Endodermal cell (in vitro differentiated cells): ENCODE measurements around the gene TEX22. TPM values are rescaled to one million over a fixed set of nuclear protein-coding genes. Genes with fewer than 3 reads are reported as not detected.

Source experiments
- DNase-seq: peaks from one replicate; pipeline ENCODE4 v3.0.0-alpha.2; 2017
- H3K27ac ChIP-seq: 2 replicates; pipeline ENCODE4 v1.5.1; 2013; ENCODE audit warnings: mild to moderate bottlenecking, low read depth, low read length, moderate library complexity
- H3K27me3 ChIP-seq: 2 replicates; pipeline ENCODE4 v1.6.1; 2013; ENCODE audit warnings: mild to moderate bottlenecking, low read length, moderate library complexity; ENCODE audit not compliant: insufficient read depth, control insufficient read depth, poor library complexity, severe bottlenecking
- H3K36me3 ChIP-seq: 2 replicates; pipeline ENCODE4 v1.7.0; 2013; ENCODE audit warnings: mild to moderate bottlenecking, low read length, moderate library complexity; ENCODE audit not compliant: control insufficient read depth, insufficient read depth
- H3K4me1 ChIP-seq: one replicate; pipeline ENCODE4 v1.7.0; 2013; ENCODE audit warnings: low read length; ENCODE audit not compliant: control insufficient read depth, insufficient read depth
- H3K4me3 ChIP-seq: 2 replicates; pipeline ENCODE4 v1.5.1; 2013; ENCODE audit warnings: mild to moderate bottlenecking, low read length, moderate library complexity
- H3K9ac ChIP-seq: 2 replicates; pipeline ENCODE4 v1.6.1; 2013; ENCODE audit warnings: mild to moderate bottlenecking, low read length, moderate library complexity; ENCODE audit not compliant: poor library complexity, severe bottlenecking; ENCODE audit errors: extremely low read depth
- H3K9me3 ChIP-seq: 2 replicates; pipeline ENCODE4 v1.6.1; 2013; ENCODE audit warnings: mild to moderate bottlenecking, low read length, moderate library complexity; ENCODE audit not compliant: control insufficient read depth
- H3K27ac Mint-ChIP-seq: 2 replicates; pipeline ENCODE4 v1.8.0; 2020; ENCODE audit warnings: mixed read lengths
- H3K27me3 Mint-ChIP-seq: 2 replicates; pipeline ENCODE4 v1.8.0; 2021; ENCODE audit warnings: mild to moderate bottlenecking, mixed read lengths; ENCODE audit not compliant: insufficient read depth
- H3K36me3 Mint-ChIP-seq: 2 replicates; pipeline ENCODE4 v1.8.0; 2020; ENCODE audit warnings: low read depth, mixed read lengths
- H3K4me1 Mint-ChIP-seq: 2 replicates; pipeline ENCODE4 v1.8.0; 2020; ENCODE audit warnings: mixed read lengths
- H3K4me3 Mint-ChIP-seq: 2 replicates; pipeline ENCODE4 v1.8.0; 2020; ENCODE audit warnings: mild to moderate bottlenecking, moderate library complexity, mixed read lengths
- H3K9me3 Mint-ChIP-seq: 2 replicates; pipeline ENCODE4 v1.8.0; 2020; ENCODE audit warnings: mild to moderate bottlenecking, mixed read lengths
- WGBS, 2 experiments: methylation state at CpG; one replicate each; pipeline versions ENCODE4 v1.1.5 to v1.1.7; 2013; ENCODE audit warnings: missing lambda C conversion rate in 2 of 2, mixed read lengths in 1 of 2; ENCODE audit not compliant: insufficient coverage in 1 of 2, insufficient read length in 1 of 2; 5-methylcytosine and 5-hydroxymethylcytosine counted together
- total RNA-seq, 2 donors: library from RNA; stranded (reverse); fragmentation: NEBNext Ultra II Directional in 1 of 2; extraction: Animal tissue kit (Norgen Biotek cat#: 25700) in 1 of 2; gene quantifications; 2 replicates in 1 of 2; 3 replicates in 1 of 2; pipeline ENCODE4 v1.2.1, GENCODE V29; 2021
- TF ChIP-seq, protein P1 (sequence below): fragments of 200-600 bp; sonication (generic); conservative IDR thresholded peaks from 2 replicates; pipeline ENCODE4 v1.5.0; 2021; ENCODE audit warnings: antibody characterized with exemption, mild to moderate bottlenecking

Gene TEX22
- total RNA-seq, 2 donors from 2014 or later = 1.9 to 3.5 TPM

DNA sequence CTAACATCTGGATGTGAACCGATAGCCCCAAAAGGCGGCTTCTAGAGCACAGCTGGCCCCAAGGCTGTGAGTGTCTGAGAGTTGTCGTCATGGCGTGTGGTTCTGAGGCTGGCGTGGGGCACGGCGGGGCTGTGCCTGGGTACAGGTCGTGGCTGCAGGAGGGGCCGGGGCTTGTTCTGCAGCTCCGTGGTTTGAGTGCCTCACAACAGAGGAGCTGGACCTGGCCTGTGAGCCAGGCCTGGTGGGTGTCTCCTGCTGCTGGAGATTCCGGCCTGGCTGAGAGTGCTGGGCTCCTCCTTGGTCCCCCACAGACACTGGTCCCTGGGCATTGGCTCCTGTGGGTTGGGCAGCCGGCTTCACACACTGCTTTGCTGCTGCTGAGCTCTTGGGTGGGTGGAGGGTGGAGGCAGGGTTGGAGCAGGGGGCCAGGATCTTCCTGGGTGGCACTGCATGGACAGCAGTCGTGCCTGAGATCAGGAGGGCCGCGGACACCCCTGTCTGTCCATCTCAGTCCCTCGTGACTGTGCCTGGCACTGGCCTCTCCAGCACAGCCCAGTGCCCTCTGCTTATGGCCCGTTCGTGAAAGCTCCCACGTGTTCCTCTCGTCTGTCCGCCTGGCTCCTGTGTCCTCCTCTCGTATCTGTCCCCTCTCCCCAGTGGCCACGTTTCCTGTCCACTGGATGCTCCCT lies 31.8 kb upstream of the TEX22 start:
- 93 to 95% methylated on average over 16 to 23 of the region's 23 CpGs for WGBS, 2 experiments
- Mint-ChIP-seq H3K36me3 (peaks cover 30% of the 10 kb centered on the region), H3K9me3 (no peaks in the 10 kb centered on the region)

GRCh38 chr14:105367116-105368031 lies 31.0 kb upstream of the TEX22 start:
- no peak overlapping the region for H3K4me3 ChIP-seq
- H3K9me3 Mint-ChIP-seq = no peaks in the 10 kb centered on the region
- no peak overlapping the region for H3K27ac Mint-ChIP-seq
- peaks cover 31% of the 10 kb centered on the region for H3K36me3 Mint-ChIP-seq
- no peak overlapping the region for H3K27ac ChIP-seq
- no peak for DNase-seq
- WGBS, 2 experiments = 94 to 97% methylated on average over 24 to 34 of the region's 34 CpGs
- no peaks in the 10 kb centered on the region for H3K27me3 ChIP-seq
- TF ChIP-seq, protein P1, sequence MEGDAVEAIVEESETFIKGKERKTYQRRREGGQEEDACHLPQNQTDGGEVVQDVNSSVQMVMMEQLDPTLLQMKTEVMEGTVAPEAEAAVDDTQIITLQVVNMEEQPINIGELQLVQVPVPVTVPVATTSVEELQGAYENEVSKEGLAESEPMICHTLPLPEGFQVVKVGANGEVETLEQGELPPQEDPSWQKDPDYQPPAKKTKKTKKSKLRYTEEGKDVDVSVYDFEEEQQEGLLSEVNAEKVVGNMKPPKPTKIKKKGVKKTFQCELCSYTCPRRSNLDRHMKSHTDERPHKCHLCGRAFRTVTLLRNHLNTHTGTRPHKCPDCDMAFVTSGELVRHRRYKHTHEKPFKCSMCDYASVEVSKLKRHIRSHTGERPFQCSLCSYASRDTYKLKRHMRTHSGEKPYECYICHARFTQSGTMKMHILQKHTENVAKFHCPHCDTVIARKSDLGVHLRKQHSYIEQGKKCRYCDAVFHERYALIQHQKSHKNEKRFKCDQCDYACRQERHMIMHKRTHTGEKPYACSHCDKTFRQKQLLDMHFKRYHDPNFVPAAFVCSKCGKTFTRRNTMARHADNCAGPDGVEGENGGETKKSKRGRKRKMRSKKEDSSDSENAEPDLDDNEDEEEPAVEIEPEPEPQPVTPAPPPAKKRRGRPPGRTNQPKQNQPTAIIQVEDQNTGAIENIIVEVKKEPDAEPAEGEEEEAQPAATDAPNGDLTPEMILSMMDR = no peak
- no peaks in the 10 kb centered on the region for H3K4me1 ChIP-seq
- H3K9ac ChIP-seq = no peak overlapping the region
- H3K27me3 Mint-ChIP-seq = no peaks in the 10 kb centered on the region
- peaks cover 12% of the 10 kb centered on the region for H3K36me3 ChIP-seq
- no peaks in the 10 kb centered on the region for H3K4me1 Mint-ChIP-seq
- no peaks in the 10 kb centered on the region for H3K9me3 ChIP-seq
- no peak overlapping the region for H3K4me3 Mint-ChIP-seq

More for the DNA sequence above, 31.8 kb upstream of the TEX22 start:
- no peak overlapping the region for H3K9ac ChIP-seq
- H3K4me3 Mint-ChIP-seq = no peak overlapping the region
- no peaks in the 10 kb centered on the region for H3K9me3 ChIP-seq
- H3K4me3 ChIP-seq = no peak overlapping the region
- H3K36me3 ChIP-seq = peaks cover 6% of the 10 kb centered on the region
- no peak overlapping the region for H3K27ac ChIP-seq
- H3K4me1 ChIP-seq = no peaks in the 10 kb centered on the region
- no peaks in the 10 kb centered on the region for H3K27me3 Mint-ChIP-seq
- H3K4me1 Mint-ChIP-seq = no peaks in the 10 kb centered on the region
- H3K27ac Mint-ChIP-seq = no peak overlapping the region
- H3K27me3 ChIP-seq = no peaks in the 10 kb centered on the region
- TF ChIP-seq, protein P1 = no peak
- DNase-seq = no peak

DNA sequence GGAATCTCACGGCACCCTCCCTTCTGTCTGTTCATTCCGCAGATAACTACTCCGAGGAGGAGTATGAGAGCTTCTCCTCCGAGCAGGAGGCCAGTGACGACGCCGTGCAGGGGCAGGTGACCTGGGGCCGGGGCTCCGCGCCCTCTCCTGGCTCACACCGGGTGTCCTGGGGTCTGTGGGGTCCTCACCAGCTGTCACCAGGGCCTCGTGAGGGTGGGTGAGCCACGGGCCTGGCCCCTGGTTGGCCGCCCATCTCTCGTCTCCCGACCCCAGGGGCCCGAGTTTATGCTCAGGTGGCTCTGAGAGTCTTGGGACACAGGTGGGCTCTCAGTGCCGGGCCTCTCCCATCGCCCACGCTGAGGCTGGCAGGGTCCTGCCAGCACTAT lies 30.3 kb upstream of the TEX22 start:
- H3K27ac Mint-ChIP-seq = no peak overlapping the region
- H3K36me3 Mint-ChIP-seq = peaks cover 29% of the 10 kb centered on the region
- no peaks in the 10 kb centered on the region for H3K27me3 ChIP-seq
- H3K36me3 ChIP-seq = peaks cover 12% of the 10 kb centered on the region
- TF ChIP-seq, protein P1 = no peak
- no peak overlapping the region for H3K4me3 Mint-ChIP-seq
- H3K27ac ChIP-seq = no peak overlapping the region
- no peak overlapping the region for H3K9ac ChIP-seq
- no peaks in the 10 kb centered on the region for H3K4me1 Mint-ChIP-seq
- no peak overlapping the region for H3K4me3 ChIP-seq
- H3K9me3 Mint-ChIP-seq = peaks cover under 1% of the 10 kb centered on the region
- no peaks in the 10 kb centered on the region for H3K27me3 Mint-ChIP-seq
- H3K4me1 ChIP-seq = no peaks in the 10 kb centered on the region
- H3K9me3 ChIP-seq = peaks cover 2% of the 10 kb centered on the region
- 95 to 98% methylated on average over 11 to 20 of the region's 20 CpGs for WGBS, 2 experiments
- DNase-seq = no peak
